Measurements from ENCODE around the gene OSBPL10.

DNA sequence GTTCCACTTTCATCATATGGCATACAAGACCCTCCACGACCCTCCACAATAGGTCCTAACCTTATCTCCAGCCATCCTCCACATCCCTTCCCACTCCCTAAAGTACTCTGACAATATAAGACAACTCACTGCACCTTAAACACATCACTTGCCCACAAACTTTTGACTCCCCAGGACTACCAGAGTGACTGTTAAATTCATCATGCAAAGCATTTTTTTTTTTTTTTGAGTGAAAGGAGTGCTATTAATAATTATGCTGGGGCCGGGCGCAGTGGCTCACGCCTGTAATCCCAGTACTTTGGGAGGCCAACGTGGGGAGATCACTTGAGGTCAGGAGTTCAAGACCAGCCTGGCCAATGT, 55.8 kb downstream of the OSBPL10 start:
- TF ChIP-seq EZH2phosphoT487 (IDR thresholded peaks at IDR 0.05; ENCODE audit: insufficient read depth, low read depth): no peak
- TF ChIP-seq EZH2 (IDR thresholded peaks at IDR 0.05; ENCODE audit: insufficient read depth, poor library complexity, severe bottlenecking): no peak

All from GM23248 (cell line).